Tibial nerve (tissue), 4 donors: ENCODE data around the gene PLXDC2. TPM values are rescaled to one million over a fixed set of nuclear protein-coding genes. Genes with fewer than 3 reads are reported as not detected.

ENCODE experiments used
- DNase-seq, 2 donors: peaks; one replicate each; pipeline ENCODE4 v3.0.0-alpha.2; 2019; ENCODE audit warnings: low spot score in 2 of 2
- H3K27ac ChIP-seq, 4 donors: fragments of 200-600 bp; sonication (generic) in 3 of 4; one replicate each; pipeline ENCODE4 v1.5.1; 2017 to 2019; ENCODE audit warnings: mild to moderate bottlenecking in 1 of 4
- H3K27me3 ChIP-seq, 2 donors: fragments of 200-600 bp; sonication (generic) in 1 of 2; one replicate each; pipeline versions ENCODE4 v1.5.1 to v1.6.0; 2017 to 2019
- H3K36me3 ChIP-seq, 3 donors: fragments of 200-600 bp; sonication (generic); one replicate each; pipeline ENCODE4 v1.5.1; 2018 to 2019
- H3K4me1 ChIP-seq, 4 donors: fragments of 200-600 bp; sonication (generic) in 3 of 4; one replicate each; pipeline ENCODE4 v1.5.1; 2017 to 2019
- H3K4me3 ChIP-seq, 4 donors: fragments of 200-600 bp; sonication (generic) in 3 of 4; one replicate each; pipeline ENCODE4 v1.5.1; 2017 to 2019; ENCODE audit warnings: mild to moderate bottlenecking in 1 of 4, moderate library complexity in 1 of 4
- H3K9me3 ChIP-seq, 4 donors: fragments of 200-600 bp; sonication (generic) in 3 of 4; one replicate each; pipeline ENCODE4 v1.5.1; 2017 to 2019
- EP300 ChIP-seq, 2 donors: sonication (generic); formaldehyde crosslinking; IDR thresholded peaks; one replicate each; pipeline ENCODE4 v1.6.1; 2017; ENCODE audit warnings: antibody characterized with exemption in 2 of 2, mild to moderate bottlenecking in 1 of 2
- POLR2A ChIP-seq, 2 donors: fragments of 450-650 bp; IDR thresholded peaks; one replicate each; pipeline ENCODE4 v1.6.1; 2017; ENCODE audit warnings: antibody characterized with exemption in 2 of 2, mild to moderate bottlenecking in 2 of 2, moderate library complexity in 2 of 2
- WGBS, 2 donors: methylation state at CpG; one replicate each; pipeline ENCODE4 v1.1.5; 2018; 5-methylcytosine and 5-hydroxymethylcytosine counted together
- total RNA-seq, 4 donors: library from RNA; depleted of rRNA; stranded (reverse); fragments of >200 nt; gene quantifications; one replicate each; pipeline ENCODE4 v1.1.0, GENCODE V29; 2016
- TF ChIP-seq, protein P1 (sequence below), 5 experiments: fragments of 200-600 bp in 3 of 5; fragments of 450-650 bp in 2 of 5; sonication (generic) in 3 of 5; IDR thresholded peaks; one replicate each; pipeline ENCODE4 v1.5.1; 2016 to 2019; ENCODE audit warnings: antibody characterized with exemption in 5 of 5, mild to moderate bottlenecking in 3 of 5, moderate library complexity in 2 of 5

PLXDC2 gene
- total RNA-seq, 4 donors from 2014 or later: 55.2 to 79.2 (median 74.5) TPM

- WGBS, 2 donors: 32 to 45% methylated on average over 2 of the region's 2 CpGs
- no peaks in the 10 kb centered on the region for H3K9me3 ChIP-seq
- no peak for DNase-seq
- no peak overlapping the region for H3K27ac ChIP-seq
- H3K27me3 ChIP-seq: no peaks in the 10 kb centered on the region
- H3K4me1 ChIP-seq: peaks cover 0 to 14% (median 0%) of the 10 kb centered on the region in 4 donors
- H3K4me3 ChIP-seq: no peak overlapping the region
- TF ChIP-seq, protein P1, sequence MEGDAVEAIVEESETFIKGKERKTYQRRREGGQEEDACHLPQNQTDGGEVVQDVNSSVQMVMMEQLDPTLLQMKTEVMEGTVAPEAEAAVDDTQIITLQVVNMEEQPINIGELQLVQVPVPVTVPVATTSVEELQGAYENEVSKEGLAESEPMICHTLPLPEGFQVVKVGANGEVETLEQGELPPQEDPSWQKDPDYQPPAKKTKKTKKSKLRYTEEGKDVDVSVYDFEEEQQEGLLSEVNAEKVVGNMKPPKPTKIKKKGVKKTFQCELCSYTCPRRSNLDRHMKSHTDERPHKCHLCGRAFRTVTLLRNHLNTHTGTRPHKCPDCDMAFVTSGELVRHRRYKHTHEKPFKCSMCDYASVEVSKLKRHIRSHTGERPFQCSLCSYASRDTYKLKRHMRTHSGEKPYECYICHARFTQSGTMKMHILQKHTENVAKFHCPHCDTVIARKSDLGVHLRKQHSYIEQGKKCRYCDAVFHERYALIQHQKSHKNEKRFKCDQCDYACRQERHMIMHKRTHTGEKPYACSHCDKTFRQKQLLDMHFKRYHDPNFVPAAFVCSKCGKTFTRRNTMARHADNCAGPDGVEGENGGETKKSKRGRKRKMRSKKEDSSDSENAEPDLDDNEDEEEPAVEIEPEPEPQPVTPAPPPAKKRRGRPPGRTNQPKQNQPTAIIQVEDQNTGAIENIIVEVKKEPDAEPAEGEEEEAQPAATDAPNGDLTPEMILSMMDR (IDR thresholded peaks at IDR 0.05): no peak
- no peak for TF ChIP-seq EP300 (IDR thresholded peaks at IDR 0.05)
- peaks cover 0 to 18% (median 0%) of the 10 kb centered on the region in 3 donors for H3K36me3 ChIP-seq
Measured at GRCh38 chr10:20257422-20257821, 441.2 kb downstream of the PLXDC2 start.

GRCh38 chr10:20265146-20265545 lies 448.9 kb downstream of the PLXDC2 start:
- TF ChIP-seq EP300 (IDR thresholded peaks at IDR 0.05): no peak
- no peak for TF ChIP-seq POLR2A (IDR thresholded peaks at IDR 0.05)
- TF ChIP-seq, protein P1 (IDR thresholded peaks at IDR 0.05): no peak
- no peak overlapping the region for H3K4me3 ChIP-seq
- no peak overlapping the region for H3K27ac ChIP-seq
- H3K4me1 ChIP-seq: peaks cover 0 to 7% (median 0%) of the 10 kb centered on the region in 4 donors
- WGBS, 2 donors: 76 to 81% methylated on average over 1 of the region's 1 CpG
- peaks cover 0 to 18% (median 0%) of the 10 kb centered on the region in 3 donors for H3K36me3 ChIP-seq
- peaks cover 0 to 6% (median 0%) of the 10 kb centered on the region in 4 donors for H3K9me3 ChIP-seq
- H3K27me3 ChIP-seq: no peaks in the 10 kb centered on the region
- no peak for DNase-seq

- DNase-seq: no peak
- peaks cover 0 to 7% (median 0%) of the 10 kb centered on the region in 4 donors for H3K4me1 ChIP-seq
- TF ChIP-seq POLR2A (IDR thresholded peaks at IDR 0.05) (no peak), EP300 (IDR thresholded peaks at IDR 0.05) (no peak)
- TF ChIP-seq, protein P1 (IDR thresholded peaks at IDR 0.05): no peak
- H3K9me3 ChIP-seq: peaks cover 0 to 4% (median 0%) of the 10 kb centered on the region in 4 donors
- H3K27ac ChIP-seq: no peak overlapping the region
- H3K4me3 ChIP-seq: no peak overlapping the region
- H3K27me3 ChIP-seq: no peaks in the 10 kb centered on the region
- H3K36me3 ChIP-seq: peaks cover 0 to 4% (median 0%) of the 10 kb centered on the region in 3 donors
Measured at GRCh38 chr10:20267734-20268133, 451.5 kb downstream of the PLXDC2 start.

- Histone ChIP-seq H3K4me3 (no peak overlapping the region), H3K9me3 (no peaks in the 10 kb centered on the region), H3K27me3 (no peaks in the 10 kb centered on the region), H3K36me3 (no peaks in the 10 kb centered on the region), H3K4me1 (peaks cover 0 to 15% (median 0%) of the 10 kb centered on the region in 4 donors), H3K27ac (no peak overlapping the region)
- no peak for DNase-seq
- 96 to 98% methylated on average over 2 of the region's 2 CpGs for WGBS, 2 donors
- TF ChIP-seq EP300 (IDR thresholded peaks at IDR 0.05) (no peak), POLR2A (IDR thresholded peaks at IDR 0.05) (no peak)
- TF ChIP-seq, protein P1 (IDR thresholded peaks at IDR 0.05): no peak
Measured at GRCh38 chr10:20271490-20271889, 455.3 kb downstream of the PLXDC2 start.

GRCh38 chr10:20272608-20273007 lies 456.4 kb downstream of the PLXDC2 start:
- Histone ChIP-seq H3K9me3 (no peaks in the 10 kb centered on the region), H3K4me3 (no peak overlapping the region), H3K36me3 (no peaks in the 10 kb centered on the region), H3K27ac (no peak overlapping the region), H3K27me3 (no peaks in the 10 kb centered on the region), H3K4me1 (peaks cover 0 to 9% (median 0%) of the 10 kb centered on the region in 4 donors)
- no peak for DNase-seq
- 43 to 56% methylated on average over 2 of the region's 2 CpGs for WGBS, 2 donors
- TF ChIP-seq, protein P1 (IDR thresholded peaks at IDR 0.05): no peak
- TF ChIP-seq EP300 (IDR thresholded peaks at IDR 0.05): no peak
- TF ChIP-seq POLR2A (IDR thresholded peaks at IDR 0.05): no peak
